ENCODE results near the gene KCNT2.

DNA sequence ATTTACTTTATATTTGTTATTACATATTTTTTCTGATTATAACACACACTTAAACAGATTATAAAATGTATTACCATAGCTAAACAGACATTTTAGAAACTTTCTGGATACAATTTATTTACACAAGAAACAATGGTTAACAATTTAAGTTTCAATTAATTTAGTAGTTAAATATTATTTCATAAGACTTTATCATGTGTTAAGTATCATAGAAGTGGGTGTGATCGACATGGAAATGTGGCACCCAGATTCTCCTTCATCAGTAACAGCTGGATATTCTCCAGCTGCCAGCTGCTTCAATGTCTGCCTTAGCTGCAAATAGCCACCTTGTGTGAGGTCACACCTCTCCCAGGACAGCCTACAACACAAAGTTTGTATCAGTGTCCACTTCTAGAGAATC lies 97.8 kb downstream of the KCNT2 start:
- TF ChIP-seq, protein P1, sequence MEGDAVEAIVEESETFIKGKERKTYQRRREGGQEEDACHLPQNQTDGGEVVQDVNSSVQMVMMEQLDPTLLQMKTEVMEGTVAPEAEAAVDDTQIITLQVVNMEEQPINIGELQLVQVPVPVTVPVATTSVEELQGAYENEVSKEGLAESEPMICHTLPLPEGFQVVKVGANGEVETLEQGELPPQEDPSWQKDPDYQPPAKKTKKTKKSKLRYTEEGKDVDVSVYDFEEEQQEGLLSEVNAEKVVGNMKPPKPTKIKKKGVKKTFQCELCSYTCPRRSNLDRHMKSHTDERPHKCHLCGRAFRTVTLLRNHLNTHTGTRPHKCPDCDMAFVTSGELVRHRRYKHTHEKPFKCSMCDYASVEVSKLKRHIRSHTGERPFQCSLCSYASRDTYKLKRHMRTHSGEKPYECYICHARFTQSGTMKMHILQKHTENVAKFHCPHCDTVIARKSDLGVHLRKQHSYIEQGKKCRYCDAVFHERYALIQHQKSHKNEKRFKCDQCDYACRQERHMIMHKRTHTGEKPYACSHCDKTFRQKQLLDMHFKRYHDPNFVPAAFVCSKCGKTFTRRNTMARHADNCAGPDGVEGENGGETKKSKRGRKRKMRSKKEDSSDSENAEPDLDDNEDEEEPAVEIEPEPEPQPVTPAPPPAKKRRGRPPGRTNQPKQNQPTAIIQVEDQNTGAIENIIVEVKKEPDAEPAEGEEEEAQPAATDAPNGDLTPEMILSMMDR (conservative IDR thresholded peaks at IDR 0.05; ENCODE audit: low read length) = no peak
- TF ChIP-seq EZH2phosphoT487 (IDR thresholded peaks at IDR 0.05; ENCODE audit: borderline replicate concordance, low read depth, low read length) = no peak
